Trophoblast cell (in vitro differentiated cells and primary cell): Measurements from ENCODE around the gene LYZ.

Experiments used
- DNase-seq, 2 donors: peaks; one replicate each; pipeline ENCODE4 v3.0.0-alpha.2; 2016
- H2AFZ ChIP-seq: 2 replicates; pipeline ENCODE4 v1.6.1; 2013; ENCODE audit warnings: low read length, moderate library complexity, mild to moderate bottlenecking; ENCODE audit not compliant: insufficient read depth, poor library complexity
- H2AK5ac ChIP-seq: 2 replicates; pipeline ENCODE4 v1.6.1; 2013; ENCODE audit warnings: mild to moderate bottlenecking, low read length
- H2BK120ac ChIP-seq: 2 replicates; pipeline ENCODE4 v1.6.1; 2013; ENCODE audit warnings: low read length, mild to moderate bottlenecking, moderate library complexity; ENCODE audit not compliant: insufficient read depth, poor library complexity
- H2BK12ac ChIP-seq: 2 replicates; pipeline ENCODE4 v1.6.1; 2013; ENCODE audit warnings: mild to moderate bottlenecking, low read length, moderate library complexity
- H2BK5ac ChIP-seq: 2 replicates; pipeline ENCODE4 v1.6.1; 2013; ENCODE audit warnings: low read length, low read depth, moderate library complexity, mild to moderate bottlenecking; ENCODE audit not compliant: poor library complexity
- H3K14ac ChIP-seq: 2 replicates; pipeline ENCODE4 v1.6.1; 2013; ENCODE audit warnings: mild to moderate bottlenecking, low read length
- H3K18ac ChIP-seq: 2 replicates; pipeline ENCODE4 v1.6.1; 2013; ENCODE audit warnings: mild to moderate bottlenecking, low read length
- H3K23ac ChIP-seq: 2 replicates; pipeline ENCODE4 v1.6.1; 2013; ENCODE audit warnings: low read length
- H3K27ac ChIP-seq: 2 replicates; pipeline ENCODE4 v1.5.1; 2013; ENCODE audit warnings: low read depth, mild to moderate bottlenecking, inconsistent platforms, low read length, moderate library complexity
- H3K27me3 ChIP-seq: 2 replicates; pipeline ENCODE4 v1.6.1; 2013; ENCODE audit warnings: inconsistent platforms, mild to moderate bottlenecking, low read length, moderate library complexity; ENCODE audit not compliant: insufficient read depth
- H3K36me3 ChIP-seq, 2 experiments: 1 replicate in 1 of 2; 2 replicates in 1 of 2; pipeline ENCODE4 v1.6.1; 2013; ENCODE audit warnings: low read length in 2 of 2, mild to moderate bottlenecking in 2 of 2, moderate library complexity in 1 of 2; ENCODE audit not compliant: insufficient read depth in 2 of 2, control insufficient read depth in 1 of 2
- H3K4ac ChIP-seq: 2 replicates; pipeline ENCODE4 v1.6.1; 2013; ENCODE audit warnings: low read depth, mild to moderate bottlenecking, low read length, moderate library complexity
- H3K4me1 ChIP-seq, 2 experiments: 1 replicate in 1 of 2; 2 replicates in 1 of 2; pipeline ENCODE4 v1.6.1; 2013; ENCODE audit warnings: low read length in 2 of 2, mild to moderate bottlenecking in 2 of 2, moderate library complexity in 1 of 2; ENCODE audit not compliant: insufficient read depth in 2 of 2, control insufficient read depth in 1 of 2
- H3K4me2 ChIP-seq: 2 replicates; pipeline ENCODE4 v1.6.1; 2013; ENCODE audit warnings: inconsistent platforms, mild to moderate bottlenecking, low read length, moderate library complexity
- H3K4me3 ChIP-seq: 2 replicates; pipeline ENCODE4 v1.5.1; 2013; ENCODE audit warnings: mild to moderate bottlenecking, low read depth, low read length, inconsistent platforms
- H3K79me1 ChIP-seq: one replicate; pipeline ENCODE4 v1.6.1; 2013; ENCODE audit warnings: low read length
- H3K79me2 ChIP-seq: 2 replicates; pipeline ENCODE4 v1.6.1; 2013; ENCODE audit warnings: low read length, mild to moderate bottlenecking; ENCODE audit not compliant: control insufficient read depth, insufficient read depth, poor library complexity
- H3K9ac ChIP-seq: 2 replicates; pipeline ENCODE4 v1.6.1; 2013; ENCODE audit warnings: mild to moderate bottlenecking, low read length
- H3K9me3 ChIP-seq: 2 replicates; pipeline ENCODE4 v1.6.1; 2013; ENCODE audit warnings: low read depth, mild to moderate bottlenecking, control low read depth, inconsistent platforms, low read length; ENCODE audit not compliant: insufficient read depth
- H4K12ac ChIP-seq: 2 replicates; pipeline ENCODE4 v1.6.1; 2013; ENCODE audit warnings: low read depth, mild to moderate bottlenecking, low read length, moderate library complexity
- H4K8ac ChIP-seq: 2 replicates; pipeline ENCODE4 v1.6.1; 2013; ENCODE audit warnings: low read depth, mild to moderate bottlenecking, low read length, moderate library complexity
- H4K91ac ChIP-seq: one replicate; pipeline ENCODE4 v1.6.1; 2013; ENCODE audit warnings: low read depth, mild to moderate bottlenecking, low read length, moderate library complexity
- WGBS: extraction: QIAGEN DNeasy Blood & Tissue Kit; methylation state at CpG from one replicate; pipeline ENCODE4 v1.1.7; 2013; ENCODE audit warnings: missing lambda C conversion rate; ENCODE audit not compliant: insufficient read length, insufficient coverage; ENCODE audit errors: extremely low coverage; 5-methylcytosine and 5-hydroxymethylcytosine counted together

The LYZ gene

DNA sequence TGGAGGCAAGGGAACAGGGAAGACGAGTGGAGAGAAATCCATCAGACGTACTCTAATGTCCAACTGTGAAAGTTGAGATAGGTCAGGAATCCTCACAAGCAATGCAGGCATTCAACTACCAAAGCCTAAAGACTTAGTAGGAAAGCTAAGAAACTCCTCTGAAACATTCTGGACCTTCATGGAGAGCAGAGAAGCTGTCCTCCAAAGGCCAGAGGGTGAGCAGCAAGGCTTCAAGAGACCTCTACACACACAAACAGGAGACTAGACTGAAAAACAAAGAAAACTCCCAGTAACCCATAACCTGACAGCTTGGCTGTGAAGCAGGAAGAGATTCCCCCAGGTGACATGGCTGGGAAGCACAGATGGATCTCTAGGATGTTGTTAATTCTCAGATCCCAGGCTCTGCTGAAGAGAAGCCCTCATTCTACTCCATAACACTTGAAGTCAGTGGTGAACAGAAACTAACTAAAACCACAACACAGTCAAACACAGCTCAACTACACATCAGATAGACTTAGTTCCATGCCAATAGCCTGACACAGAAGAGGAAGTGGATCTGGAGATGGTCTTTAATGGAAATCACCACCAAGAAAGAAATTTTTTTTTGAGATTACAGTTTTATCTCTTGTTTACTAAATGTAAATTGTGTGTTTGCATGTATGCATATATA, 23.2 kb upstream of the LYZ start:
- H3K4me1 ChIP-seq, result no peaks in the 10 kb centered on the region
- no peak overlapping the region for H2BK5ac ChIP-seq
- H3K27ac ChIP-seq, result no peak overlapping the region
- H3K9ac ChIP-seq, result no peak overlapping the region
- no peak overlapping the region for H4K12ac ChIP-seq
- no peak overlapping the region for H2BK12ac ChIP-seq
- no peak overlapping the region for H3K4ac ChIP-seq
- DNase-seq, result no peak
- no peak overlapping the region for H2AFZ ChIP-seq
- no peak overlapping the region for H3K14ac ChIP-seq
- H3K36me3 ChIP-seq, result no peaks in the 10 kb centered on the region
- no peak overlapping the region for H3K18ac ChIP-seq
- no peak overlapping the region for H3K4me2 ChIP-seq
- H4K8ac ChIP-seq, result no peak overlapping the region
- H3K27me3 ChIP-seq, result no peaks in the 10 kb centered on the region
- no peak overlapping the region for H2BK120ac ChIP-seq
- no peaks in the 10 kb centered on the region for H3K79me1 ChIP-seq
- no peak overlapping the region for H4K91ac ChIP-seq
- WGBS, result no CpG with 5 or more reads among the region's 2 CpGs
- H3K9me3 ChIP-seq, result peaks cover 2% of the 10 kb centered on the region
- no peak overlapping the region for H3K4me3 ChIP-seq
- no peak overlapping the region for H2AK5ac ChIP-seq
- H3K23ac ChIP-seq, result no peak overlapping the region
- no peaks in the 10 kb centered on the region for H3K79me2 ChIP-seq

DNA sequence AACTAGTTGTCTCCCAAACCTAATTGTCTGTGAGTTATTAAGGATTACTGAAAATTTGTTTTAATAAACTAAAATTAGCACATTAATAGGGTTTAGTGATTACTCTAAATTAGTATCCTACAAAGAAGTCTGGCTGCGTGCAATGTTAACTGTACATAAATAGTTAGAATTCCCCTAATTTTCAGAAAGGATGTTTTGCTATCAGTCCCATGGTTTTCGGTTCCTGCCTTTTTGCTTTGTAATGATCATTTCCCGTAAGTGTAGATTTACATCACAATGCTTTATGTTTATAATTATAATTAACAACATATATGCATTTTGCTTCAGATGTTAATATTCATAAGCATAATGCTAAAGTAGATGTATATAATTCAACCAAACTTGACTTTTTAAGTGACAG, 19.8 kb upstream of the LYZ start:
- Histone ChIP-seq H3K4me3 (no peak overlapping the region), H3K23ac (no peak overlapping the region), H3K9me3 (no peaks in the 10 kb centered on the region), H3K4ac (no peak overlapping the region), H3K9ac (no peak overlapping the region), H4K12ac (no peak overlapping the region), H4K91ac (no peak overlapping the region), H2BK12ac (no peak overlapping the region), H4K8ac (no peak overlapping the region), H3K79me2 (no peaks in the 10 kb centered on the region), H3K27me3 (no peaks in the 10 kb centered on the region), H2AFZ (no peak overlapping the region), H2BK5ac (no peak overlapping the region), H3K27ac (no peak overlapping the region), H3K18ac (no peak overlapping the region), H3K79me1 (no peaks in the 10 kb centered on the region), H3K36me3 (no peaks in the 10 kb centered on the region), H3K4me1 (no peaks in the 10 kb centered on the region), H3K4me2 (no peak overlapping the region), H3K14ac (no peak overlapping the region), H2AK5ac (no peak overlapping the region), H2BK120ac (no peak overlapping the region)
- no peak for DNase-seq
- no CpG with 5 or more reads among the region's 3 CpGs for WGBS

- Histone ChIP-seq H3K23ac (no peak overlapping the region), H3K4ac (no peak overlapping the region), H2BK12ac (no peak overlapping the region), H3K18ac (no peak overlapping the region), H2AFZ (no peak overlapping the region), H3K27me3 (no peaks in the 10 kb centered on the region), H2BK5ac (no peak overlapping the region), H3K79me1 (no peaks in the 10 kb centered on the region), H3K9ac (no peak overlapping the region), H3K36me3 (no peaks in the 10 kb centered on the region), H3K79me2 (no peaks in the 10 kb centered on the region), H4K8ac (no peak overlapping the region), H2BK120ac (no peak overlapping the region), H3K9me3 (no peaks in the 10 kb centered on the region), H3K14ac (no peak overlapping the region), H3K4me2 (no peak overlapping the region), H4K12ac (no peak overlapping the region), H2AK5ac (no peak overlapping the region), H3K27ac (no peak overlapping the region), H3K4me3 (no peak overlapping the region), H3K4me1 (no peaks in the 10 kb centered on the region), H4K91ac (no peak overlapping the region)
- DNase-seq, result no peak
- no CpG with 5 or more reads among the region's 8 CpGs for WGBS
These were observed 18.3 kb upstream of the LYZ start for GRCh38 chr12:69329669-69330428.

- peak in 1 of 2 donors; percentile 20 for DNase-seq
- Histone ChIP-seq H3K27ac (no peak overlapping the region), H2BK12ac (no peak overlapping the region), H3K27me3 (no peaks in the 10 kb centered on the region), H4K8ac (no peak overlapping the region), H3K14ac (no peak overlapping the region), H2AFZ (no peak overlapping the region), H4K12ac (no peak overlapping the region), H3K4me3 (no peak overlapping the region), H3K4me2 (peak overlapping the region; percentile 68), H2AK5ac (no peak overlapping the region), H3K79me1 (no peaks in the 10 kb centered on the region), H3K4ac (no peak overlapping the region), H3K79me2 (no peaks in the 10 kb centered on the region), H3K36me3 (no peaks in the 10 kb centered on the region), H3K23ac (no peak overlapping the region), H3K9me3 (no peaks in the 10 kb centered on the region), H3K9ac (no peak overlapping the region), H2BK5ac (no peak overlapping the region), H3K4me1 (no peaks in the 10 kb centered on the region), H2BK120ac (no peak overlapping the region), H3K18ac (no peak overlapping the region), H4K91ac (no peak overlapping the region)
- WGBS, result no CpG with 5 or more reads among the region's 18 CpGs
These were observed 17.4 kb upstream of the LYZ start for GRCh38 chr12:69330475-69331473.
